NCI-H510A (cell line): ENCODE results near the gene LAP3.
"Not testable (repeated sequence)": the region's sequence is repeated elsewhere in the genome, so short reads cannot be mapped to it uniquely, and the experiment has no call there.

Experiments used
- DNase-seq: peaks from one replicate; lab custom pipeline; 2025; lab: John Stamatoyannopoulos, UW

Gene LAP3

GRCh38 chr4:17562157-17562556, 14.8 kb upstream of the LAP3 start:
- DNase-seq, result no peak

- DNase-seq, result no peak
Observed at GRCh38 chr4:17565846-17566245, 11.2 kb upstream of the LAP3 start.

DNA sequence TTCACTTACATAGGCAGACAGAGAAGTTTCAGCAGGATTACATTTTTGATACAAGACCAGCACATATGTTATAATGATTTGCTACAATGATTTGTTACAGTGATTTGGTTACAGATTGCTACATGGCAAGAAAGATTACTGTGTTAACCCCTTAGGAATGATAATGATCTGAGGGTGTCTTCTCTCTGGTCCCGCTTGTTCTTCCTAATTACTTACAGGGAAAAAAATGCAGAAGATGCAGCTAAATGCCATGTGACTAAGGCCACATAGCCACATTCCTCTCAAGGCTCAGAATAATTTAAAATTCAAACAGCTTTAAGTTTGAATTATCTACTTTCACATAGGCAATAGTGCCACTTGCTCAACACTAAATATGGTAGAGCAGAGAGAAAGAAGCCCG, 9.7 kb upstream of the LAP3 start:
- no peak for DNase-seq

- no peak for DNase-seq
Observed at GRCh38 chr4:17574206-17574605, 2.8 kb upstream of the LAP3 start.

GRCh38 chr4:17575177-17575576, 1.8 kb upstream of the LAP3 start:
- not testable (repeated sequence) for DNase-seq

DNA sequence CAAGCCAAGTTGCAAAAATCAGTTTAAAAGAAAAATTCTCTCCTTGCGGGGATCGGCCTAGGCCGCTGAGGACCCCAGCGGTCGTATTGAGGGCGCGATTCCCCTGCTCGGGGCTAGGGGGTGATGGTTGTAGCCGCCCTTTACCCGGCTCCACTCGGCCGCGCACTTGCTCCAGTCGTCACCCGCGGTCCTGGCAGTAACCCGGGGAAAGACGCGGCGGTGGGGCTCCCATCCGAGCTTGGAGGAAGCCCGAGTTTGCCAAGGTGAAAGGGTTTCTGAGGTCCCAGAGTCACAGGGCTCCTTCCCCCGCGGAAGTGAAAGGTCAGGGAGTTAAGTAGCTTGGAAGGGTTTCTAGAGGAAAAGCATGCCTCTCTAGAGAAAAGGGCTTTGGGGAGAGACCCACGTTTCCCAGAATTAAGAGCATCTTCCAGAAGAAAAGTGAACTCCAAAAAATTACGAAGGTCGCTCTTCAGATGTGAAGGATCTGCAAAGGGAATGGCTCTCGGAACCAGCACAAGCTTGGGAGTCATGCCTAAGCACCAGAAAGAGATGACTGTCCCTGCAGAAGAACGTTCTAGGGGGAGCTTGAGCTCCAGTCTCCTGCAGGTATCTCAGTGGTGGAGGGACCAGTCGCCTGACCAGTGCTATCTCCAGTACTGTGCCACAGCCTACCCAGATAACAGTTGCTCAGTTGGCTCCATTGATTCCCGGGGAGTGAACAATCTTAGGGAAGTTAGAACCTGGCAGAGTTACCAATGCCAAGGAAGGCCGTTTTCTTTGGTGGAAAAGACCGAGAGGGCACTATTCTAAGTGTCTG, 875 bp downstream of the LAP3 start:
- DNase-seq, result peak; percentile 23

GRCh38 chr4:17578482-17578891, 1.5 kb downstream of the LAP3 start:
- no peak for DNase-seq

DNA sequence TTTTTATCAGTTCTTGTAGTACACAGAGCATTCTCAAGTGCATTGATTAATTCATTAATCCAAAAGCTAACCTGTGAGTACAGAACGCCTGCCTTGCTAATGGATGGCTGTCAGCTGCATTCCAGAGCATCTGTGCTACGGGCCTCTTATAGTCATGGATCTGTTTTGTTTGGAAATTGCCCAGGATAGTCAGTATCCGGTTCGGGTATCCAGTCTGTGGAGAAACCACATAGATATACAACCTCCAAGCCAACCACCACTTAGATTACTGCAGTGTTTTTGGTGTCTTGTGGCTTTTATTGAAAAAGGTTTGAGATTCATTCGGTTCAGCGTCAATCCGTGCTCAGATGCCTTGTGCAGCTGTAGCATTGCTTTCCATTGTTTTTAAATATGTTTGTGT, 4.0 kb downstream of the LAP3 start:
- DNase-seq, result no peak

DNA sequence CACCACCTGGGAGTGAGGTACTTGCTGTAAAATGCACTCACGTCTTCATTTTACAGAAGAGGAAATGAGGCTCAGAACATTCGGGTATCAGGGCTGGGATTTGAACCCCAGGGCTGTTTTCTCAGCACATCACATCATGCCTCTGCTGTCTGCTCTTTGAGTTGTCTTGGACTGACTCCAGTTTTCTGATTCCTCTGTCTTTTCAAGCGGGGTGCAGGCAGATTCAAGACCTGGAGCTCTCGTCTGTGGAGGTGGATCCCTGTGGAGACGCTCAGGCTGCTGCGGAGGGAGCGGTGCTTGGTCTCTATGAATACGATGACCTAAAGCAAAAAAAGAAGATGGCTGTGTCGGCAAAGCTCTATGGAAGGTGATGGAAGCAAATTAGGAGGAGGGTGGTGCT, 6.3 kb downstream of the LAP3 start:
- no peak for DNase-seq

- no peak for DNase-seq
Observed at GRCh38 chr4:17583941-17584340, 6.9 kb downstream of the LAP3 start.

- DNase-seq, result no peak
Observed at GRCh38 chr4:17584521-17585213, 7.7 kb downstream of the LAP3 start.

DNA sequence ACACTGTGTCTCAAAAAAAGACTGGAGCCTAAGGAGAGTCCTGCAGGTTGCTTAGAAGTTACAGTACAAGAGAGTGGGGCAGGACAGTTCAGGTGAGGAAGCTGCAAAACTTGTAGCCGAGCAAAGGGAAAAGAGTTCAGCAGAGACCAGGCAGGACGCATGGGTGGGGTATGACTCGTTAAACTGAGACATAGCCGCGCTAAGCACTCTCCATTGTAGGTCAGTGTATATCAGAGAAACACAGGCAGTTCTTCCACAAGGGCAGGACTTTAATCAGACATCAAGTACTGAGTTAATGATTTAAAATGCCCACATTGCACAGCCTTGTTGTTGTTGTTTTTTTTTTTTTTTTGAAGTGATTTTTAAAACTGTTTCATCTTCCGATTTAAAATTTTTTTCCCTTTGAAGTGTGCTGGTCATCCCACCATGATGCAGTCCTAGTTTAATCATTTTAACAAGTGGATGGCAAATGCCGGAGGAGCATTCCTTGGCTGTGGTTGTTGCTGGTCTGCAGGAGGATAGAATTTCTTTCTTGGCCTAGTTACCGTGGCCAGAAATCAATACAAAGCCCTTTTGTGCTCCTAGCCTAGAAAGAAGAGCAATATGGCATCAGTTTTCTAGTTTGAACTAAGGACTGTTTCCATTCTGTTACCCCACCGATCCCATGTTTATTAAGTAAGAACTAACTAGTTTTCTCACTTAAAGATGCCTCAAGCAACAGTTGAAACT, 10.3 kb downstream of the LAP3 start:
- DNase-seq, result no peak

- DNase-seq, result no peak
Observed at GRCh38 chr4:17589355-17589754, 12.4 kb downstream of the LAP3 start.

GRCh38 chr4:17595471-17596005, 18.5 kb downstream of the LAP3 start:
- DNase-seq, result no peak

DNA sequence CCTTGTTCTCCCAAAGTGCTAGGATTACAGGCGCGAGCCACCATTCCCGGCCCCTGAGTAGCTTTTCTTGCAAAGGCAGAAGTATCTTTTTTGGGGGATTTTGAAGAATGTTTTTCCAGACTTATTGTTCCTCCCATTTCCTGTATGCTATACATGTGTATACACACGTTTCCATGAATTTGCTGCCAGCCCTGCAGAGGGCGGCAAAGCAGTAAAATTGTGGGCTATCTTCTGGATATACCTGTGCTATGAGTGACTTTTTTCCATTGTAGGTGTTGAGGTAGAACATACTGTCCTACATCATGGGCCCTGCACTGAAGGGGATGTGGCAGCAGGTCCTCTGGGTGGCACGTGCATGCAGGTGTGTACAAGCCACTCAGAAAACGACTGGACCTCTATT, 20.5 kb downstream of the LAP3 start:
- DNase-seq, result no peak

DNA sequence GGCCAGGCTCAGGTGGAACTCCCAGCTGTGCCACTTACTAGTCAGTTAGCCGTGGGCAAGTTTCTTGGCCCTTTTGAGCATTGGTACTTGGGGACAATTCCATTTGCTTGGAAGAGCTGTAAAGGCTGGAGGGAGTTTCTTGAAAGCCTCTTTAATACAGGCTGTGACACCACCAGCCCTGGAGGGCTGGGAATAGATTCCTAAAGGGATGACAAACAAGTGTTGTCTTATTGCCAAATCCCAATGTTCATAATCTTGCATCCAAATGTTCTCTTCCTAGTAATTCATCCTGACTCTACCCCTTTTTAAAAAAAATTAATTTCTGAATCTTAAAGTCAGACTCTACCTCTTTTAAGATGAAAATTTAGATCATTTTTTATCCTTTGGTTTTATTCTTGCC, 22.8 kb downstream of the LAP3 start:
- no peak for DNase-seq

- no peak for DNase-seq
Observed at GRCh38 chr4:17605236-17605635, 28.2 kb downstream of the LAP3 start.

DNA sequence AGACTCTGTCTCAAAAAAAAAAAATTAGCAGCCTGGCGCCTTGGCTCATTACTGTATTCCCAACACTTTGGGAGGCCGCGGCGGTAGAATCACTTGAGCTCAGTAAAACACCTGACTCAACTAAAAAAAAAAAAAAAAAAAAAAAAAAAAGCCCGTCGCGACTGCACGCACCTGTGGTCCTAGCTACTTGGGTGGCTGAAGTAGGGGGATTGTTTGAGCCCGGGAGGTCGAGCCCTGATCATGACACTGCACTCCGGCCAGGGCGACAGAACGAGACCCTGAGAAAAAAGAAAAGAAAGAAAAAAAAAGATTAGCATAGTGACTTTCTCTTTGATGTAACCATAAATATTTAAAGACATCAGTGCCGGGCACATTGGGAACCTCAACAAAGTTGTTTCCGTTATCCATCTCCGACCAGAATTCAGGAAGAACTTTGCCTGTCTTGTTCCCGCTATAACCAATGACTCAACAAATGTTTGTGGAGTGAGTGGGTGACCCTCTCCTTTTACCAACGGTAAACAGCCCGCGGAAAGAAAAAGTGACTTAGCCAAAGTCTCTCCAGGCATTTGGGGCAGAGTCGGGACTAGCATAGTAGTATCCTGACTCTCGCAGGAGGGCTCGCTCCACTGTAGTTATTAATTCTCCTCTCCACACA, 36.9 kb downstream of the LAP3 start:
- no peak for DNase-seq

GRCh38 chr4:17614416-17615299, 37.7 kb downstream of the LAP3 start, which contains the start of gene MED28:
TSS of gene MED28 (plus strand) at chr4:17614641. CDS start at chr4:17614655, 14 bp downstream.
- DNase-seq, result peak; percentile 77

- no peak for DNase-seq
Observed at GRCh38 chr4:17616283-17616682, 39.3 kb downstream of the LAP3 start.

GRCh38 chr4:17618926-17619325, 41.9 kb downstream of the LAP3 start:
- DNase-seq, result no peak
